ENCODE results near the gene COL21A1. TPM values are rescaled to one million over a fixed set of nuclear protein-coding genes. Genes with fewer than 3 reads are reported as not detected.

COL21A1 gene
- total and polyA plus RNA-seq, 11 donors: 21.7 to 110 (median 49.1) TPM

DNA sequence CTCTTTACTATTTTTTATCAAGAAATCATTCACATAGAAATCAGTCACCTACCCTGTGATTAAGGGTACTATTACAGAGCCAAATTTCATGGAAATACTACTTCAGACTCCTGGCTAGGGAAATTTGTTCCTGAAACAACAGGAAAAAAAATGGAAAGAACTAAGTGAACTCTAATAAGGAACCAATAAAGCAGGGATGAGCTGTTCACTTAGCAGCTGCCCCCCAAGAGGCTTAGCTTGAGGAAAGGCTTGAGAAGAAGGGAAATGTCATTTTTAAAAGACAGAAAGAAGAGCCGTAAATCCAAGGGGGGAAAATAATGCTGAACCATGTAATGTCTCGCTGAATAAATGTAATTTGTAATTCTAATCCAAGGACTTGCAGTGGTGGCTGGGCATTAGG is 88.8 kb downstream of the COL21A1 start:
- TF ChIP-seq, protein P1, sequence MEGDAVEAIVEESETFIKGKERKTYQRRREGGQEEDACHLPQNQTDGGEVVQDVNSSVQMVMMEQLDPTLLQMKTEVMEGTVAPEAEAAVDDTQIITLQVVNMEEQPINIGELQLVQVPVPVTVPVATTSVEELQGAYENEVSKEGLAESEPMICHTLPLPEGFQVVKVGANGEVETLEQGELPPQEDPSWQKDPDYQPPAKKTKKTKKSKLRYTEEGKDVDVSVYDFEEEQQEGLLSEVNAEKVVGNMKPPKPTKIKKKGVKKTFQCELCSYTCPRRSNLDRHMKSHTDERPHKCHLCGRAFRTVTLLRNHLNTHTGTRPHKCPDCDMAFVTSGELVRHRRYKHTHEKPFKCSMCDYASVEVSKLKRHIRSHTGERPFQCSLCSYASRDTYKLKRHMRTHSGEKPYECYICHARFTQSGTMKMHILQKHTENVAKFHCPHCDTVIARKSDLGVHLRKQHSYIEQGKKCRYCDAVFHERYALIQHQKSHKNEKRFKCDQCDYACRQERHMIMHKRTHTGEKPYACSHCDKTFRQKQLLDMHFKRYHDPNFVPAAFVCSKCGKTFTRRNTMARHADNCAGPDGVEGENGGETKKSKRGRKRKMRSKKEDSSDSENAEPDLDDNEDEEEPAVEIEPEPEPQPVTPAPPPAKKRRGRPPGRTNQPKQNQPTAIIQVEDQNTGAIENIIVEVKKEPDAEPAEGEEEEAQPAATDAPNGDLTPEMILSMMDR (IDR thresholded peaks at IDR 0.05): no peak
- no peak for TF ChIP-seq POLR2A (IDR thresholded peaks at IDR 0.05)
- Histone ChIP-seq H3K4me1 (no peaks in the 10 kb centered on the region), H3K36me3 (peaks cover 0 to 4% (median 0%) of the 10 kb centered on the region in 9 donors), H3K9me3 (peaks cover 0 to 16% (median 7%) of the 10 kb centered on the region in 12 donors), H3K27ac (no peak overlapping the region), H3K27me3 (no peaks in the 10 kb centered on the region), H3K4me3 (no peak overlapping the region)
- no peak for ATAC-seq
- WGBS, 4 donors: 91 to 93% (median 92%) methylated on average over 2 of the region's 2 CpGs
- DNase-seq: no peak
- intact Hi-C loops (cut with DNase I): no loop called here

DNA sequence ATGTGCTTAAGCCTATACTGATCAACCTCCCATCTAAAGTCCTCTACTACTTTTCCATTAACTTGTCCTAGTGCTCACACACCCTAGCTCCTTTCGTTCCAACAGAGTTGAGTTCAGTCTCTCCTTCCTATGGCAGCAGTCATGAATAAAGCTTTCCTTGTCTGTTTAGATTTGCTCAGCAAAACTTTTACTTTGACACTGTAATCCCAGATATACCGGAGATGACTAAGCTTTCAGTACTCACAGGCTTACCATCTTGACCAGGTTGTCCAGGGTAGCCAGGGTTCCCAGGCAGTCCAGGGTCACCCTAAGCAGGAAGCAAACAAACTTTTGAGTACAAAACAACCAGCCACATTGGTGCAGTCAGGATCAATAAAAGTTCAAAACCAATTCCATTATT is 90.7 kb downstream of the COL21A1 start:
- DNase-seq (no peak), ATAC-seq (no peak)
- Histone ChIP-seq H3K4me1 (no peaks in the 10 kb centered on the region), H3K27me3 (no peaks in the 10 kb centered on the region), H3K9me3 (peaks cover 0 to 30% (median 7%) of the 10 kb centered on the region in 12 donors), H3K4me3 (no peak overlapping the region), H3K36me3 (peaks cover 0 to 4% (median 0%) of the 10 kb centered on the region in 9 donors), H3K27ac (no peak overlapping the region)
- no peak for TF ChIP-seq POLR2A (IDR thresholded peaks at IDR 0.05)
- intact Hi-C loops (cut with DNase I): no loop called here
- WGBS, 4 donors: 87 to 95% (median 90%) methylated on average over 2 of the region's 2 CpGs

DNA sequence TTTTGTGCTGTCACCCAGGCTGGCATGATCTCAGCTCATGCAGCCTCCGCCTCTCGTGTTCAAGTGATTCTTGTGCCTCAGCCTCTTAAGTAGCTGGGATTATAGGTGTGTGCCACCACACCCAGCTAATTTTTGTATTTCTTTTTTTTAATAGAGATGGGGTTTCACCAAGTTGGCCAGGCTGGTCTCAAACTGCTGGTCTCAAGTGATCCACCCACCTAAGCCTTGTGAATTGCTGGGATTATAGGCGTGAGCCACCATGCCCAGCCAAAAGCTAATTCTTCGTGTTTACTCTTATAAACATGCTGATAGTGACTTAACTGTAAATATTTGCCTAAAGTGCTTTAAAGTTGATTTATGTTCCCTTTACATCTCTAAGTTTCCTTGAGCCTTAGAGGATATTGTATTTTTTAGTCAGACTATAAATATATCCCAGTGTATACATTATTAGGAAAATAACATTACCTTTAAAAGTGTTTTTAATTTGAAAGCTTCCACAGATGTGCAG is 91.7 kb downstream of the COL21A1 start:
- intact Hi-C loops (cut with DNase I): no loop called here
- no peak overlapping the region for H3K4me3 ChIP-seq
- TF ChIP-seq POLR2A (IDR thresholded peaks at IDR 0.05): no peak
- TF ChIP-seq, protein P1 (IDR thresholded peaks at IDR 0.05): no peak

DNA sequence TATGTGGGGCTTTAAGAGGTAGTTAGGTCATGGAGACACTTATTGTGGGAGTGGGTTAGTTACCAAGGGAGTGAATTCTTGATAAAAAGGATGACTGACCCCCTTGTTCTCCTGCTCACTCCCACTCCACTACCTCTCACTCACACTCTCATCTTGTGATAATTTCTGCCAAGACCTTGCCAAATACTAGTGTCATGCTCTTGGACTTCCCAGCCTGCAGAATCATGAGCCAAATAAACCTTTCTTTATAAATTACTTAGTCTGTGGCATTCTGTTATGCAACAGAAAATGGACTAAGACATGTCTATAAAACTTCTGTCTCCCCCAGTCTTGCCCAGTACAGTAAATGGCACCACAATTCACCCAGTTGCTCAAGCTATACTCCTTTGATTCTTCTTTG is 93.3 kb downstream of the COL21A1 start:
- Histone ChIP-seq H3K27me3 (no peaks in the 10 kb centered on the region), H3K4me3 (no peak overlapping the region), H3K9me3 (peaks cover 0 to 33% (median 7%) of the 10 kb centered on the region in 12 donors), H3K27ac (no peak overlapping the region), H3K4me1 (no peaks in the 10 kb centered on the region), H3K36me3 (peaks cover 0 to 4% (median 0%) of the 10 kb centered on the region in 9 donors)
- intact Hi-C loops (cut with DNase I): no loop called here
- DNase-seq (no peak), ATAC-seq (no peak)
- TF ChIP-seq, protein P1 (IDR thresholded peaks at IDR 0.05): no peak
- TF ChIP-seq POLR2A (IDR thresholded peaks at IDR 0.05): no peak

More for the DNA sequence above, 91.7 kb downstream of the COL21A1 start:
- H3K4me1 ChIP-seq: no peaks in the 10 kb centered on the region
- H3K27me3 ChIP-seq: no peaks in the 10 kb centered on the region
- H3K36me3 ChIP-seq: peaks cover 0 to 4% (median 0%) of the 10 kb centered on the region in 9 donors
- WGBS, 4 donors: 85 to 89% (median 85%) methylated on average over 4 of the region's 4 CpGs
- H3K27ac ChIP-seq: no peak overlapping the region
- no peak for ATAC-seq
- H3K9me3 ChIP-seq: peaks cover 0 to 33% (median 7%) of the 10 kb centered on the region in 12 donors
- no peak for DNase-seq

DNA sequence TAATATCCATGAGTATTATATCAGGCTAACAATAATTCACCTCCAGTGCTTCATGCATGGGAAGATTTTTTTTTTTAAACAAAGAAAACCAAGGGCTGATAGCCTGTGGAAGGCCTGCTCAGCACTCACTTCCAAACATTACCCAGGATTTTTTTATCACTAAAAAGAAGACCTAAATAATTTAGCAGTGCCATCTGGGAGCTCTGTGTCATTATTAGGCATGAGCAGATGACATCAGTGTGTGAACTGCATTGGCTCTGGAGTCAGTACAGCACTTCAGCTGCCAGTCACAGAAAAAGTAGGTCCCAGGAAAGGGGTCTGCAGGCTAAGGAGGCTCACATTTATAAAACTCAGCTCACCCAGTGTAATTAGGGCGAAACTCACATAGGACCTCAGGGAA is 94.8 kb downstream of the COL21A1 start:
- 91 to 97% (median 95%) methylated on average over 1 of the region's 1 CpG for WGBS, 4 donors

More for the DNA sequence above, 94.8 kb downstream of the COL21A1 start:
- no peak for ATAC-seq
- Histone ChIP-seq H3K27ac (no peak overlapping the region), H3K36me3 (peaks cover 0 to 4% (median 0%) of the 10 kb centered on the region in 9 donors), H3K4me3 (no peak overlapping the region), H3K9me3 (peaks cover 0 to 33% (median 7%) of the 10 kb centered on the region in 12 donors), H3K4me1 (no peaks in the 10 kb centered on the region), H3K27me3 (no peaks in the 10 kb centered on the region)
- no peak for DNase-seq
- TF ChIP-seq, protein P1 (IDR thresholded peaks at IDR 0.05): no peak
- no peak for TF ChIP-seq POLR2A (IDR thresholded peaks at IDR 0.05)
- intact Hi-C loops (cut with DNase I): no loop called here
